Gastroesophageal sphincter (tissue), 3 donors: ENCODE results near the gene KCNC4.

Experiments
- CTCF ChIP-seq, 4 experiments: fragments of 200-600 bp in 2 of 4; fragments of 450-650 bp in 2 of 4; sonication (generic) in 1 of 4; IDR thresholded peaks; one replicate each; pipeline ENCODE4 v1.5.1; 2017 to 2019; ENCODE audit warnings: antibody characterized with exemption in 4 of 4, mild to moderate bottlenecking in 2 of 4, moderate library complexity in 2 of 4
- EP300 ChIP-seq: sonication (generic); formaldehyde crosslinking; IDR thresholded peaks from one replicate; pipeline ENCODE4 v1.6.1; 2017; ENCODE audit warnings: antibody characterized with exemption, mild to moderate bottlenecking
- POLR2A ChIP-seq, 2 donors: fragments of 450-650 bp; IDR thresholded peaks; one replicate each; pipeline ENCODE4 v1.6.1; 2017; ENCODE audit warnings: antibody characterized with exemption in 2 of 2, mild to moderate bottlenecking in 2 of 2, moderate library complexity in 1 of 2
- POLR2AphosphoS5 ChIP-seq: sonication (generic); formaldehyde crosslinking; IDR thresholded peaks from one replicate; pipeline ENCODE4 v1.6.1; 2017; ENCODE audit warnings: antibody characterized with exemption

DNA sequence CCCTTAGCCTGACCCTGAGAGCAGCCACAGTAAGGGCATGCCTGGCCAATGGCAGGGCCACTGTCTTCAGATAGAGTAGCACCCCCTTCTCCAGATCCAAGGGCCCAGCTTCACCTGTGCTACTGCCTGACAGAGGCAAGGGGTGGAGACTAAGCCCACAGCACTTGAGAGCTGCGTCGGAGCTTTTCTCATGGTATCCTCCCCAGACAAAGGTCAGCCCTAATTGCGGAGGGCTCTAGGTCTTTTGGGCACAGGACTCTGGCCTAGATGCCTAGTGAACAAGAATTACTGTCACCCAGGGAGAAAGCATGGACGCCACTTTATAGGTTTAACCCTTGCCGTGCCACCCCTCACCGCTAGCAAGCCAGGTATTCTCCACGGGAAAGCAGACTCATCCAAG is 15.1 kb downstream of the KCNC4 start:
- TF ChIP-seq CTCF (IDR thresholded peaks at IDR 0.05) (no peak), POLR2AphosphoS5 (no peak), POLR2A (IDR thresholded peaks at IDR 0.05) (no peak), EP300 (no peak)
